MM.1S (cell line): ENCODE data around the gene ADAMTS17.

ENCODE experiments used
- DNase-seq: peaks from one replicate; pipeline ENCODE4 v3.0.0-alpha.2; 2015
- H2AFZ ChIP-seq: fragments of 300-600 bp; sonication (generic); 2 replicates; pipeline ENCODE4 v1.6.0; 2016; ENCODE audit warnings: antibody characterized with exemption, low read length
- H3F3A ChIP-seq: fragments of 300-600 bp; sonication (generic); 2 replicates; pipeline ENCODE4 v1.6.1; 2016; ENCODE audit warnings: mild to moderate bottlenecking, antibody characterized with exemption, low read length, moderate library complexity, mixed read lengths; ENCODE audit not compliant: insufficient read depth
- H3K27ac ChIP-seq: fragments of 300-600 bp; sonication (generic); 2 replicates; pipeline ENCODE4 v1.5.1; 2016; ENCODE audit warnings: mild to moderate bottlenecking, low read length
- H3K27me3 ChIP-seq: fragments of 300-600 bp; sonication (generic); replicated peaks from 2 replicates; pipeline ENCODE4 v1.6.0; 2016; ENCODE audit warnings: low read length; ENCODE audit not compliant: insufficient read depth
- H3K36me3 ChIP-seq: fragments of 300-600 bp; sonication (generic); replicated peaks from 2 replicates; pipeline ENCODE4 v1.6.1; 2016; ENCODE audit warnings: mild to moderate bottlenecking, low read length, mixed read lengths; ENCODE audit not compliant: insufficient read depth
- H3K4me1 ChIP-seq: fragments of 300-600 bp; sonication (generic); 2 replicates; pipeline ENCODE4 v1.6.1; 2016; ENCODE audit warnings: low read length, mixed read lengths
- H3K4me2 ChIP-seq: fragments of 300-600 bp; sonication (generic); 2 replicates; pipeline ENCODE4 v1.6.0; 2016; ENCODE audit warnings: low read depth, low read length
- H3K4me3 ChIP-seq: fragments of 300-600 bp; sonication (generic); 2 replicates; pipeline ENCODE4 v1.5.1; 2016; ENCODE audit warnings: low read length, mixed read lengths
- H3K79me2 ChIP-seq: fragments of 300-600 bp; sonication (generic); 2 replicates; pipeline ENCODE4 v1.6.1; 2016; ENCODE audit warnings: mixed run types, low read length, mixed read lengths
- H3K9ac ChIP-seq: fragments of 300-600 bp; sonication (generic); 2 replicates; pipeline ENCODE4 v1.6.1; 2016; ENCODE audit warnings: low read length, mixed read lengths
- H3K9me2 ChIP-seq: fragments of 300-600 bp; sonication (generic); replicated peaks from 2 replicates; pipeline ENCODE4 v1.6.1; 2016; ENCODE audit warnings: mild to moderate bottlenecking, low read length, mixed read lengths; ENCODE audit not compliant: insufficient read depth
- H3K9me3 ChIP-seq: fragments of 300-600 bp; sonication (generic); replicated peaks from 2 replicates; pipeline ENCODE4 v1.6.1; 2016; ENCODE audit warnings: mild to moderate bottlenecking, low read length, mixed read lengths; ENCODE audit not compliant: insufficient read depth
- H4K20me1 ChIP-seq: fragments of 300-600 bp; sonication (generic); 2 replicates; pipeline ENCODE4 v1.6.1; 2016; ENCODE audit warnings: mild to moderate bottlenecking, low read length, moderate library complexity, mixed read lengths; ENCODE audit not compliant: insufficient read depth
- EZH2 ChIP-seq: fragments of 300-600 bp; sonication (generic); optimal IDR thresholded peaks from 2 replicates; pipeline ENCODE3; 2017; ENCODE audit warnings: low read depth, mild to moderate bottlenecking, antibody characterized with exemption, low read length, mixed read lengths
- EZH2phosphoT487 ChIP-seq: fragments of 300-600 bp; sonication (generic); IDR thresholded peaks from 2 replicates; pipeline ENCODE4 v1.6.1; 2018; ENCODE audit warnings: antibody characterized with exemption, low read length
- TF ChIP-seq, protein P1 (sequence below): fragments of 300-600 bp; sonication (generic); IDR thresholded peaks from 2 replicates; pipeline ENCODE4 v1.5.1; 2016; ENCODE audit warnings: antibody characterized with exemption, low read length, mixed read lengths

Gene ADAMTS17

GRCh38 chr15:100284191-100284590 lies 57.6 kb downstream of the ADAMTS17 start:
- DNase-seq: no peak
- Histone ChIP-seq H3K9me3 (no peaks in the 10 kb centered on the region), H2AFZ (no peak overlapping the region), H4K20me1 (no peaks in the 10 kb centered on the region), H3K4me2 (no peak overlapping the region), H3K27ac (no peak overlapping the region), H3K36me3 (no peaks in the 10 kb centered on the region), H3K4me3 (no peak overlapping the region), H3K9me2 (no peaks in the 10 kb centered on the region), H3F3A (no peaks in the 10 kb centered on the region), H3K4me1 (no peaks in the 10 kb centered on the region), H3K9ac (no peak overlapping the region), H3K79me2 (no peaks in the 10 kb centered on the region), H3K27me3 (no peaks in the 10 kb centered on the region)
- TF ChIP-seq, protein P1, sequence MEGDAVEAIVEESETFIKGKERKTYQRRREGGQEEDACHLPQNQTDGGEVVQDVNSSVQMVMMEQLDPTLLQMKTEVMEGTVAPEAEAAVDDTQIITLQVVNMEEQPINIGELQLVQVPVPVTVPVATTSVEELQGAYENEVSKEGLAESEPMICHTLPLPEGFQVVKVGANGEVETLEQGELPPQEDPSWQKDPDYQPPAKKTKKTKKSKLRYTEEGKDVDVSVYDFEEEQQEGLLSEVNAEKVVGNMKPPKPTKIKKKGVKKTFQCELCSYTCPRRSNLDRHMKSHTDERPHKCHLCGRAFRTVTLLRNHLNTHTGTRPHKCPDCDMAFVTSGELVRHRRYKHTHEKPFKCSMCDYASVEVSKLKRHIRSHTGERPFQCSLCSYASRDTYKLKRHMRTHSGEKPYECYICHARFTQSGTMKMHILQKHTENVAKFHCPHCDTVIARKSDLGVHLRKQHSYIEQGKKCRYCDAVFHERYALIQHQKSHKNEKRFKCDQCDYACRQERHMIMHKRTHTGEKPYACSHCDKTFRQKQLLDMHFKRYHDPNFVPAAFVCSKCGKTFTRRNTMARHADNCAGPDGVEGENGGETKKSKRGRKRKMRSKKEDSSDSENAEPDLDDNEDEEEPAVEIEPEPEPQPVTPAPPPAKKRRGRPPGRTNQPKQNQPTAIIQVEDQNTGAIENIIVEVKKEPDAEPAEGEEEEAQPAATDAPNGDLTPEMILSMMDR: no peak
- TF ChIP-seq EZH2phosphoT487 (no peak), EZH2 (no peak)

DNA sequence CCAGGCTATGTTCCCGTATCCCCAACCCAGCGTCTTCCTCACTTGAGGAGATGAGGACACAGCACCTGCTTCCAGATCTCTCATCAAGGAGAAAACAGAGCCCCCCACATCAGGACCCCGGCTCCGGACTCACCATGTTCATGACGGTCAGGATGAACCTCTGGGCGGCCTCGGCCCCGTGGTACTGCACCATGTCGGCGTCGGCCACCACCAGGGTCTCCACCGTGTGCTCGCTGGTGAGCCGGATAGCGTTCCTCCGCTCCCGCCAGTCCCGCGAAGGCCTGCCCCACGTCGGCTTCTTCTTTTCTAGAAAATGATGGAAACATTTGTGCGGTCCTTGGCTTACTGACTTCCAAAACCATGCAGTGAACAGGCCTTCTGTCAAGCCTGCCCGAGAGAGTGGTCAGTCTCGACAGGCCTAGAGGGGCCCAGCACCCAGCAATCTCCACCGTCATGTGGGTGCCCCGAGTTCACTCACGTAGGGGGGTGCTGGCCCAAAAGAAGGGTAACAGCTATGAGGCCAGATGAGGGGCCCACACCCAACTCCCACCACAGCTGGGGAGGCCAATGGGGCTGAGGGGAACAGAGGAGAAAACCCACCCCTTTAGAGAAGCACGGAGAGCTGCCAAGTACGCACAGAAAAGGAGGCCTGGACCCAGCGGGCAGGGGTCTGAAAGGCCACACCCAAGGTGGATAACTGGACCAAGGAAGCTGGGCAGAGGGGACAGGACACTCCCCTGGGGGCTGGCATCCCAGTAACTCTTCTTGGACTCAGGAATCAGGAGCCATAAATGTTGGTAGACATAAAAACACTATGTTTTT lies 60.5 kb downstream of the ADAMTS17 start:
- no peaks in the 10 kb centered on the region for H3K4me1 ChIP-seq
- no peak overlapping the region for H3K4me3 ChIP-seq
- no peaks in the 10 kb centered on the region for H3K79me2 ChIP-seq
- no peaks in the 10 kb centered on the region for H3K9me3 ChIP-seq
- no peak overlapping the region for H3K9ac ChIP-seq
- H2AFZ ChIP-seq: no peak overlapping the region
- no peaks in the 10 kb centered on the region for H3K9me2 ChIP-seq
- no peak for DNase-seq
- no peaks in the 10 kb centered on the region for H3K27me3 ChIP-seq
- TF ChIP-seq EZH2phosphoT487 (no peak), EZH2 (no peak)
- TF ChIP-seq, protein P1: no peak
- no peak overlapping the region for H3K27ac ChIP-seq
- H3F3A ChIP-seq: no peaks in the 10 kb centered on the region
- H3K36me3 ChIP-seq: no peaks in the 10 kb centered on the region
- H4K20me1 ChIP-seq: no peaks in the 10 kb centered on the region
- no peak overlapping the region for H3K4me2 ChIP-seq

GRCh38 chr15:100279849-100280248 lies 61.9 kb downstream of the ADAMTS17 start:
- Histone ChIP-seq H3K27me3 (no peaks in the 10 kb centered on the region), H3K27ac (no peak overlapping the region), H3K79me2 (no peaks in the 10 kb centered on the region), H3K9me2 (no peaks in the 10 kb centered on the region), H3F3A (no peaks in the 10 kb centered on the region), H4K20me1 (no peaks in the 10 kb centered on the region), H3K4me3 (no peak overlapping the region), H3K36me3 (no peaks in the 10 kb centered on the region), H3K9ac (no peak overlapping the region), H3K4me1 (no peaks in the 10 kb centered on the region), H3K9me3 (no peaks in the 10 kb centered on the region), H3K4me2 (no peak overlapping the region), H2AFZ (no peak overlapping the region)
- TF ChIP-seq EZH2: no peak
- no peak for TF ChIP-seq EZH2phosphoT487
- TF ChIP-seq, protein P1: no peak
- DNase-seq: no peak
